GM19328 (cell line): Measurements from ENCODE around the gene PHF23.

ENCODE experiments used
- ATAC-seq: cut with Tn5 transposase; IDR thresholded peaks from one replicate; pipeline ENCODE4 v1.9.1; 2021; ENCODE audit warnings: mild to moderate bottlenecking, moderate library complexity; ENCODE audit not compliant: unreplicated experiment

Gene PHF23

GRCh38 chr17:7238420-7239090 lies 702 bp downstream of the PHF23 start:
- no peak for ATAC-seq

- no peak for ATAC-seq
These were observed 1.4 kb downstream of the PHF23 start for GRCh38 chr17:7237761-7238419.

GRCh38 chr17:7237266-7237760 lies 1.9 kb downstream of the PHF23 start:
- no peak for ATAC-seq

GRCh38 chr17:7236808-7237207 lies 2.4 kb downstream of the PHF23 start:
- no peak for ATAC-seq

GRCh38 chr17:7235693-7236665 lies 3.3 kb downstream of the PHF23 start:
- ATAC-seq, result no peak

- peak; percentile 50 for ATAC-seq
These were observed 4.9 kb downstream of the PHF23 start, which contains the start of gene DVL2 for GRCh38 chr17:7234083-7234951. DVL2 (minus strand) TSS chr17:7234517; CDS start chr17:7234262, 255 bp downstream.

- ATAC-seq, result no peak
These were observed 5.6 kb downstream of the PHF23 start for GRCh38 chr17:7233701-7234082.

- ATAC-seq, result no peak
These were observed 7.1 kb downstream of the PHF23 start for GRCh38 chr17:7232114-7232513.

GRCh38 chr17:7229504-7229903 lies 9.8 kb downstream of the PHF23 start:
- ATAC-seq, result no peak

- no peak for ATAC-seq
These were observed 10.3 kb downstream of the PHF23 start for GRCh38 chr17:7228920-7229319.

- ATAC-seq, result no peak
These were observed 12.2 kb downstream of the PHF23 start for GRCh38 chr17:7226721-7227710.

- ATAC-seq, result no peak
These were observed 13.4 kb downstream of the PHF23 start for GRCh38 chr17:7225711-7226331.

- ATAC-seq, result no peak
These were observed 14.6 kb downstream of the PHF23 start for GRCh38 chr17:7224661-7225111.

GRCh38 chr17:7224110-7224509 lies 15.1 kb downstream of the PHF23 start:
- ATAC-seq, result no peak

GRCh38 chr17:7223375-7223774 lies 15.9 kb downstream of the PHF23 start:
- no peak for ATAC-seq

GRCh38 chr17:7222972-7223292 lies 16.3 kb downstream of the PHF23 start:
- no peak for ATAC-seq

- ATAC-seq, result no peak
These were observed 16.9 kb downstream of the PHF23 start for GRCh38 chr17:7222093-7222971.
